Esophagus (tissue), 2 donors: Measurements from ENCODE around the gene IGF2BP2. TPM values are rescaled to one million over a fixed set of nuclear protein-coding genes. Genes with fewer than 3 reads are reported as not detected.
"Not testable (repeated sequence)": the region's sequence is repeated elsewhere in the genome, so short reads cannot be mapped to it uniquely, and the experiment has no call there.

Experiments
- H3K27ac ChIP-seq, 2 donors: one replicate each; pipeline ENCODE4 v1.5.1; 2013; ENCODE audit warnings: low read depth in 2 of 2, mild to moderate bottlenecking in 2 of 2, inconsistent platforms in 1 of 2, low read length in 1 of 2, moderate library complexity in 1 of 2
- H3K27me3 ChIP-seq, 2 donors: one replicate each; pipeline ENCODE4 v1.6.1; 2013; ENCODE audit warnings: low read length in 2 of 2, control low read depth in 1 of 2, mild to moderate bottlenecking in 1 of 2; ENCODE audit not compliant: insufficient read depth in 2 of 2, control insufficient read depth in 1 of 2
- H3K36me3 ChIP-seq, 2 donors: one replicate each; pipeline ENCODE4 v1.6.1; 2013; ENCODE audit warnings: low read length in 1 of 2; ENCODE audit not compliant: control insufficient read depth in 2 of 2, insufficient read depth in 2 of 2
- H3K4me1 ChIP-seq, 2 donors: one replicate each; pipeline ENCODE4 v1.6.1; 2013; ENCODE audit warnings: low read length in 1 of 2; ENCODE audit not compliant: control insufficient read depth in 2 of 2, insufficient read depth in 2 of 2
- H3K4me3 ChIP-seq, 2 donors: one replicate each; pipeline ENCODE4 v1.5.1; 2013; ENCODE audit warnings: low read length in 2 of 2, mild to moderate bottlenecking in 2 of 2, low read depth in 1 of 2, moderate library complexity in 1 of 2
- H3K9me3 ChIP-seq, 2 donors: one replicate each; pipeline ENCODE4 v1.6.1; 2013; ENCODE audit warnings: mild to moderate bottlenecking in 2 of 2, low read depth in 1 of 2, low read length in 1 of 2, moderate library complexity in 1 of 2; ENCODE audit not compliant: control insufficient read depth in 2 of 2, insufficient read depth in 1 of 2
- WGBS, 2 donors: extraction: QIAGEN DNeasy Blood & Tissue Kit; methylation state at CpG; one replicate each; pipeline ENCODE4 v1.1.7; 2013; 5-methylcytosine and 5-hydroxymethylcytosine counted together
- polyA plus RNA-seq, 2 donors: library from polyadenylated mRNA; stranded (reverse); fragments of 200-250 nt; gene quantifications; one replicate each; pipeline ENCODE4 v1.2.3, GENCODE V29; 2013
- donor health status: healthy with polysubstance abuse.
- donor health status: Bipolar disorder and iron deficiency.

Gene IGF2BP2
- polyA plus RNA-seq, 2 donors, result 0.62 to 0.86 TPM

- Histone ChIP-seq H3K27me3 (no peaks in the 10 kb centered on the region), H3K4me1 (no peaks in the 10 kb centered on the region), H3K36me3 (no peaks in the 10 kb centered on the region)
Measured at GRCh38 chr3:185646382-185647133, 178.3 kb downstream of the IGF2BP2 start.

DNA sequence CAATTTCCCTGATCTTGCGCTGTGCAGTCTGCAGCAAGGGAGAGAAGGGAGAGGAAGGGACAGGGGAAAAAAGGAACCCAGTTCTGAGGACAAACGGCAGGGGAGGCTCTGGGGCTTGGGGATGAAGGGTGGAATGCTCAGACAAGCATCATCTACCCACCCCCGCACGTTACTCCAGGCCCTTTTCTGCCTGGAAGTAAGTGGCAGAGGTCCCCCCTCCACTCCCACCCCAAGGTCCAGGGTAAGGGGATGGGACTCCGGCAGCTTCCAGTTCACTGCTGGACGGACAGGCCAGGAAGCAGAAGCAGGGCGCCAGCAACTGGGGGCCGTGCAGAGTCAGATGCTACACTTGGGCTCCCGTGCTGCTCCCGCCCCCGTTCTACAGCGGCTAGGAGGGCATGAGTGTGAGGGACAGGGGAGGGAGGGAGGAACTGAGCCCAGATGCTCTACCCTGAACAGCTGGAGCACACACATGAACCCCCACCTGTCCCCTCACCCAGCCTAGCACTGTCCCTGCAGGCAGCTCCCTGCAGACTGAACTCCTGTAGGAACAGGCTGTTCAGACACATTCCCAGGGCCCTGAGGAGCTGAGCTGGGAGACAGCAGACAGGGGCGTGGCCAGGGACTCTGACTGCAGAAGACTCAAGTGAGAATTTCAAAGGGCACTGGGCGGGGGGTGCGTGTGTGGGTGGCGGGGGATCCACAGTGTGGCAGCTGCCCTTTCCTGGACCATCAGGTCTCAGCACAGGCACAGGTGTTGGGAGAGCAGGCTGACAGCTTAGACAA is 179.1 kb downstream of the IGF2BP2 start:
- no peaks in the 10 kb centered on the region for H3K9me3 ChIP-seq
- no peaks in the 10 kb centered on the region for H3K4me1 ChIP-seq
- no peaks in the 10 kb centered on the region for H3K27me3 ChIP-seq
- no peak overlapping the region for H3K27ac ChIP-seq
- WGBS, 2 donors, result 68 to 78% methylated on average over 16 of the region's 16 CpGs
- H3K36me3 ChIP-seq, result no peaks in the 10 kb centered on the region
- no peak overlapping the region for H3K4me3 ChIP-seq

More at GRCh38 chr3:185646382-185647133, 178.3 kb downstream of the IGF2BP2 start:
- Histone ChIP-seq H3K4me3 (no peak overlapping the region), H3K27ac (no peak overlapping the region), H3K9me3 (no peaks in the 10 kb centered on the region)
- WGBS, 2 donors, result 78 to 79% methylated on average over 14 of the region's 14 CpGs

GRCh38 chr3:185645191-185645590 is 179.7 kb downstream of the IGF2BP2 start:
- H3K36me3 ChIP-seq, H3K27me3 ChIP-seq, H3K4me3 ChIP-seq, H3K27ac ChIP-seq, H3K9me3 ChIP-seq, H3K4me1 ChIP-seq: not testable (repeated sequence)
- WGBS, 2 donors, result 72 to 83% methylated on average over 17 of the region's 17 CpGs

DNA sequence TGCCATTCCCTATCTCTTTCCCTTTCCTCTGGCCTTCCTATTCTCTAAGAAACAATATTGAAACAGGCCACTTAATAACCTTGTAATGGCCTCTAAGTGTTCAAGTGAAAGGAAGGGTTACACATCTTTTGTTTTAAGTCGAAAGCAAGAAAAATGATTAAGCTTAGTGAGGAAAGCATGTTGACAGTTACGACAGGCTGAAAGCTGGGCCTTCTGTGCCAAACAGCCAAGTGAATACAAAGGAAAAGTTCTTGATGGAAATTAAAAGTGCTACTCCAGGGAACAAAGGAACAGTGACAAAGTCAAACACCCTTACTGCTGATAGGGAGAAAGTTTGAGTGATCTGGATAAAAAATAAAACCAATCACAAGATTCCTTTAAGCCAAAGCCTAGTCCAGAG is 184.5 kb downstream of the IGF2BP2 start:
- H3K9me3 ChIP-seq, result no peaks in the 10 kb centered on the region
- no peak overlapping the region for H3K4me3 ChIP-seq
- H3K4me1 ChIP-seq, result no peaks in the 10 kb centered on the region
- H3K27ac ChIP-seq, result no peak overlapping the region
- H3K27me3 ChIP-seq, result no peaks in the 10 kb centered on the region
- WGBS, 2 donors, result 62 to 68% methylated on average over 2 of the region's 2 CpGs
- no peaks in the 10 kb centered on the region for H3K36me3 ChIP-seq

DNA sequence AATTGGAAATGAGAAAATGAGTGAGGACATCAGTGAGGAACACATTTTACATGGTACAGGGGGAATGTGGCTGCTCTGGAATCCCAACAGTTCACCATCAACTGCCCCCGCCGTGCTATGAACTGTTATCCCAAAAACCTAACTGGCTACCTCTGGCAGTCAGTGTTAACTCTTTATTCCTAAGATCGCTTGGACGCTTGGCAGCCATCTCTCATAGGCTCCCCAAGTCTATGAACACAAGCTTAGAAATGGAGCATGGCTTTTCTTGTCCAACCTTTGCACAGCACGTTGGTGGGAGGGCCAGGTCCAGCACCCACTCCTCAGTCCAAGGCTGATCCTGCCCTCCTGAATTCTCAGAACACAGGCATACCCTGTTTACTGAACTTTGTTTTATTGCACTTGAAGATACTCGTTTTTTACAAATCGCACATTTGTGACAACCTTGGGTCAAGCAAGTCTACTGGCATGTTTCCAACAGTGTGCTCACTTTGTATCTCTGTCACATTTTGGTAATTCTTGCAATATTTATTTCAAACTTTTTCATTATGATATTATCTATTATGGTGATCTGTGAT is 185.1 kb downstream of the IGF2BP2 start:
- H3K27ac ChIP-seq, result no peak overlapping the region
- no peaks in the 10 kb centered on the region for H3K4me1 ChIP-seq
- WGBS, 2 donors, result 82 to 87% methylated on average over 7 of the region's 7 CpGs
- H3K4me3 ChIP-seq, result no peak overlapping the region
- H3K27me3 ChIP-seq, result no peaks in the 10 kb centered on the region
- no peaks in the 10 kb centered on the region for H3K36me3 ChIP-seq
- H3K9me3 ChIP-seq, result no peaks in the 10 kb centered on the region

GRCh38 chr3:185638651-185639050 is 186.2 kb downstream of the IGF2BP2 start:
- H3K4me3 ChIP-seq, H3K36me3 ChIP-seq, H3K27me3 ChIP-seq, H3K27ac ChIP-seq, H3K4me1 ChIP-seq, H3K9me3 ChIP-seq: not testable (repeated sequence)
- 92 to 94% methylated on average over 11 of the region's 11 CpGs for WGBS, 2 donors

- peaks cover 0 to 2% of the 10 kb centered on the region in 2 donors for H3K4me1 ChIP-seq
- H3K9me3 ChIP-seq, result no peaks in the 10 kb centered on the region
- H3K27me3 ChIP-seq, result no peaks in the 10 kb centered on the region
- no peaks in the 10 kb centered on the region for H3K36me3 ChIP-seq
- H3K4me3 ChIP-seq, result no peak overlapping the region
- H3K27ac ChIP-seq, result peak overlapping the region in 1 of 2 donors; percentile 28
- WGBS, 2 donors, result 79 to 81% methylated on average over 3 of the region's 3 CpGs
Measured at GRCh38 chr3:185637388-185637787, 187.5 kb downstream of the IGF2BP2 start.

GRCh38 chr3:185632996-185633395 is 191.8 kb downstream of the IGF2BP2 start:
- no peak overlapping the region for H3K4me3 ChIP-seq
- H3K27me3 ChIP-seq, result no peaks in the 10 kb centered on the region
- no peak overlapping the region for H3K27ac ChIP-seq
- peaks cover 0 to 2% of the 10 kb centered on the region in 2 donors for H3K4me1 ChIP-seq
- H3K9me3 ChIP-seq, result no peaks in the 10 kb centered on the region
- peaks cover 0 to 8% of the 10 kb centered on the region in 2 donors for H3K36me3 ChIP-seq
- whole genome bisulfite sequencing, 2 donors, result 95 to 96% methylated on average over 4 of the region's 4 CpGs

DNA sequence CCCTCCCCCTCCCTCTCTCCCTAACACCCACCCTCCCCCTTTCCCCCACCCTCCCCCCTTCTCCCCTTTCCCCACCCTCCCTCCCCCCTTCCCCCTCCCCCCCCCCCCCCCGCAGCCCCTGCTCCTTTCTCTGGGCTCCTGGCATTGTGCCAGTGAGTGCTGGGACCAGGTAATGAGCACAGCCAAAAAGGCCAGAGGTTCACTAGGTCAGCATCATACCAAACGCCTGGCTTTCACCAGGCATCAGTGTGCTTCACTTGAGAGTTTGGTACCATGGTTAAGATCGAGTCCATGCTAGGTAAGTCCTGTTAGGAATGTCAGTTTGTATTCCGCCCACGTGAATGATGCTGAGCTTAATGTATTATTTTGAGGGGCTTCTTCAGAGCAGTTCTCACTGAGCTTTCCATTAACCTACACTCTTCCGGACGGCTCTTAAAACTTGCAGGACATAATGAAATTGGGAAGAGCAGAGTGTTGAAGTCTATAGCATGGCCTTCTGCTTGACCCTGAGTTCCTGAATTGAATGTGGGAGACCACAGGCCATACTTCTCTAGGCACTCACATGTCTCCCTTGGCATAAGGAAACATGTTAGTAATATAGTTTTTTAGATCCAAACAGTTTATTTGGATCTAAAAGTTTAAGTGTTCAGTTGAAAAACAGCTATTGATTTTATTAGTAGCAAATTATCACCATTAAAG is 193.2 kb downstream of the IGF2BP2 start:
- peaks cover 0 to 8% of the 10 kb centered on the region in 2 donors for H3K36me3 ChIP-seq
- no peaks in the 10 kb centered on the region for H3K9me3 ChIP-seq
- no peaks in the 10 kb centered on the region for H3K27me3 ChIP-seq
- no peak overlapping the region for H3K4me3 ChIP-seq
- WGBS, 2 donors, result 92 to 93% methylated on average over 6 of the region's 7 CpGs
- peaks cover 0 to 2% of the 10 kb centered on the region in 2 donors for H3K4me1 ChIP-seq
- H3K27ac ChIP-seq, result no peak overlapping the region
